ENCODE results near the gene UBE4B. TPM values are rescaled to one million over a fixed set of nuclear protein-coding genes. Genes with fewer than 3 reads are reported as not detected.

The UBE4B gene
- total RNA-seq, 1 experiment from 2014 or later = 28.1 TPM

- H3K4me3 Mint-ChIP-seq (ENCODE audit: low read depth, unreplicated experiment) = no peak overlapping the region
- CTCF ChIA-PET = no interaction called here
- no TSS peak for BruUV-seq (replicated peaks)
- no peaks in the 10 kb centered on the region for H3K9me3 Mint-ChIP-seq (ENCODE audit: low read depth, unreplicated experiment)
- intact Hi-C loops (cut with micrococcal nuclease; ENCODE audit: unreplicated experiment) = no loop called here
- no peak for TF ChIP-seq CTCF (IDR thresholded peaks at IDR 0.05; ENCODE audit: unreplicated experiment)
- peaks cover 22% of the 10 kb centered on the region for H3K36me3 Mint-ChIP-seq (ENCODE audit: insufficient read depth, unreplicated experiment)
- no peak for DNase-seq
- H3K4me1 Mint-ChIP-seq (ENCODE audit: low read depth, unreplicated experiment) = peaks cover 9% of the 10 kb centered on the region
- no peak overlapping the region for H3K27ac Mint-ChIP-seq (ENCODE audit: unreplicated experiment)
- H3K27me3 Mint-ChIP-seq (ENCODE audit: unreplicated experiment) = no peaks in the 10 kb centered on the region
Observed at GRCh38 chr1:10208537-10208936, 175.8 kb downstream of the UBE4B start.

GRCh38 chr1:10209590-10209904 lies 176.8 kb downstream of the UBE4B start:
- no peak for TF ChIP-seq CTCF (IDR thresholded peaks at IDR 0.05; ENCODE audit: unreplicated experiment)
- H3K27ac Mint-ChIP-seq (ENCODE audit: unreplicated experiment) = peak overlapping the region; percentile 82
- no TSS peak for BruUV-seq (replicated peaks)
- intact Hi-C loops (cut with micrococcal nuclease; ENCODE audit: unreplicated experiment) = no loop called here
- peaks cover 22% of the 10 kb centered on the region for H3K36me3 Mint-ChIP-seq (ENCODE audit: insufficient read depth, unreplicated experiment)
- no peaks in the 10 kb centered on the region for H3K9me3 Mint-ChIP-seq (ENCODE audit: low read depth, unreplicated experiment)
- H3K27me3 Mint-ChIP-seq (ENCODE audit: unreplicated experiment) = no peaks in the 10 kb centered on the region
- peak overlapping the region; percentile 96 for H3K4me3 Mint-ChIP-seq (ENCODE audit: low read depth, unreplicated experiment)
- no peak for DNase-seq
- H3K4me1 Mint-ChIP-seq (ENCODE audit: low read depth, unreplicated experiment) = peaks cover 9% of the 10 kb centered on the region
- CTCF ChIA-PET = interaction anchor here (0.9 to 1.3 kb wide), 2 partner anchors 14 to 129 kb away, joined by 3 read pairs; no protein-coding TSS in a partner anchor

- Mint-ChIP-seq H3K27ac (ENCODE audit: unreplicated experiment) (peak within 1 kb of the TSS; percentile 82), H3K4me1 (ENCODE audit: low read depth, unreplicated experiment) (peaks cover 9% of the 10 kb centered on the region), H3K4me3 (ENCODE audit: low read depth, unreplicated experiment) (peak within 1 kb of the TSS; percentile 96), H3K36me3 (ENCODE audit: insufficient read depth, unreplicated experiment) (peaks cover 22% of the 10 kb centered on the region), H3K9me3 (ENCODE audit: low read depth, unreplicated experiment) (no peaks in the 10 kb centered on the region), H3K27me3 (ENCODE audit: unreplicated experiment) (no peaks in the 10 kb centered on the region)
- BruUV-seq (replicated peaks) = no TSS peak
- TF ChIP-seq CTCF (IDR thresholded peaks at IDR 0.05; ENCODE audit: unreplicated experiment) = peak; percentile 94
- peak; percentile 97 for DNase-seq
- intact Hi-C loops (cut with micrococcal nuclease; ENCODE audit: unreplicated experiment) = no loop called here
- CTCF ChIA-PET = interaction anchor here (0.6 to 1.3 kb wide), 4 partner anchors 14 to 267 kb away, joined by 3 read pairs; no protein-coding TSS in a partner anchor
Observed at GRCh38 chr1:10209905-10210810, 177.4 kb downstream of the UBE4B start, which contains the start of gene KIF1B. Gene KIF1B, plus strand, starts transcription at chr1:10210570. Its CDS starts 21,759 bp downstream, at chr1:10232329.

- TF ChIP-seq CTCF (IDR thresholded peaks at IDR 0.05; ENCODE audit: unreplicated experiment) = no peak
- peak; percentile 69 for DNase-seq
- no peaks in the 10 kb centered on the region for H3K27me3 Mint-ChIP-seq (ENCODE audit: unreplicated experiment)
- peak overlapping the region; percentile 96 for H3K4me3 Mint-ChIP-seq (ENCODE audit: low read depth, unreplicated experiment)
- peaks cover 9% of the 10 kb centered on the region for H3K4me1 Mint-ChIP-seq (ENCODE audit: low read depth, unreplicated experiment)
- peaks cover 22% of the 10 kb centered on the region for H3K36me3 Mint-ChIP-seq (ENCODE audit: insufficient read depth, unreplicated experiment)
- intact Hi-C loops (cut with micrococcal nuclease; ENCODE audit: unreplicated experiment) = no loop called here
- peak overlapping the region; percentile 71 for H3K27ac Mint-ChIP-seq (ENCODE audit: unreplicated experiment)
- BruUV-seq (replicated peaks) = no TSS peak
- CTCF ChIA-PET = interaction anchor here (0.6 to 1.3 kb wide), 4 partner anchors 15 to 475 kb away, joined by 3 read pairs; no protein-coding TSS in a partner anchor
- H3K9me3 Mint-ChIP-seq (ENCODE audit: low read depth, unreplicated experiment) = no peaks in the 10 kb centered on the region
Observed at GRCh38 chr1:10210841-10211804, 178.4 kb downstream of the UBE4B start.

Measured in Calu3 (cell line).